ENCODE results near the gene TMEM97.

GRCh38 chr17:28282596-28282995, 36.4 kb upstream of the TMEM97 start:
- TF ChIP-seq CTCF (IDR thresholded peaks at IDR 0.05 in 4 of 5, conservative IDR thresholded peaks at IDR 0.05 in 1 of 5) (no peak), POLR2A (IDR thresholded peaks at IDR 0.05) (no peak)
